HepG2 (cell line): Measurements from ENCODE around the gene GRIN3B. TPM values are rescaled to one million over a fixed set of nuclear protein-coding genes. Genes with fewer than 3 reads are reported as not detected.

Experiments
- AGO1 ChIP-seq: fragments of 200-400 bp; formaldehyde crosslinking; IDR thresholded peaks from 2 replicates; pipeline ENCODE4 v1.6.1; 2017; ENCODE audit warnings: mild to moderate bottlenecking, low read depth, low read length, moderate library complexity; ENCODE audit not compliant: poor library complexity, severe bottlenecking
- DBP ChIP-seq: sonication (generic); formaldehyde crosslinking; IDR thresholded peaks from 2 replicates; pipeline ENCODE4 v1.4.0; 2020; ENCODE audit warnings: missing genetic modification reagents; ENCODE audit errors: not compliant biosample characterization
- GABPB1 ChIP-seq: IDR thresholded peaks from 2 replicates; pipeline ENCODE4 v1.6.1; 2016; ENCODE audit warnings: mild to moderate bottlenecking, missing genetic modification reagents, moderate library complexity, missing compliant biosample characterization
- HINFP ChIP-seq: sonication (generic); formaldehyde crosslinking; IDR thresholded peaks from 2 replicates; pipeline ENCODE4 v1.4.0; 2020; ENCODE audit warnings: low read depth, mild to moderate bottlenecking, missing genetic modification reagents
- HNRNPL ChIP-seq: fragments of 200-400 bp; formaldehyde crosslinking; IDR thresholded peaks from 2 replicates; pipeline ENCODE4 v1.6.1; 2017; ENCODE audit warnings: mild to moderate bottlenecking, low read depth, low read length
- KDM5B ChIP-seq: sonication (generic); formaldehyde crosslinking; IDR thresholded peaks from 2 replicates; pipeline ENCODE4 v1.4.0; 2020; ENCODE audit warnings: missing genetic modification reagents, mild to moderate bottlenecking, borderline replicate concordance
- NR2C2 ChIP-seq: sonication (generic); formaldehyde crosslinking; IDR thresholded peaks from 2 replicates; pipeline ENCODE4 v1.4.0; 2020; ENCODE audit warnings: missing genetic modification reagents, mild to moderate bottlenecking, moderate library complexity, borderline replicate concordance
- NR2F2 ChIP-seq: IDR thresholded peaks from 2 replicates; pipeline ENCODE4 v1.6.1; 2012; ENCODE audit warnings: low read depth, inconsistent platforms, borderline replicate concordance
- POGK ChIP-seq: sonication (generic); formaldehyde crosslinking; conservative IDR thresholded peaks from 2 replicates; pipeline ENCODE4 v1.8.0; 2022; ENCODE audit warnings: mild to moderate bottlenecking, moderate library complexity, missing genetic modification reagents
- PRPF4 ChIP-seq: fragments of 200-400 bp; formaldehyde crosslinking; IDR thresholded peaks from 2 replicates; pipeline ENCODE4 v1.6.1; 2016; ENCODE audit warnings: low read length, low read depth; ENCODE audit not compliant: poor library complexity, severe bottlenecking
- SATB2 ChIP-seq: sonication (generic); formaldehyde crosslinking; IDR thresholded peaks from 2 replicates; pipeline ENCODE4 v1.5.0; 2020; ENCODE audit warnings: missing genetic modification reagents
- TBP ChIP-seq: sonication (generic); formaldehyde crosslinking; IDR thresholded peaks from 2 replicates; pipeline ENCODE4 v1.5.0; 2020; ENCODE audit warnings: missing genetic modification reagents
- TBX2 ChIP-seq: sonication (generic); formaldehyde crosslinking; IDR thresholded peaks from 2 replicates; pipeline ENCODE4 v1.5.0; 2020; ENCODE audit warnings: missing genetic modification reagents, mild to moderate bottlenecking, borderline replicate concordance
- TCF12 ChIP-seq, 2 experiments: fragments of 450-650 bp in 1 of 2; sonication (generic) in 1 of 2; formaldehyde crosslinking in 1 of 2; IDR thresholded peaks; 2 replicates each; pipeline versions ENCODE4 v1.6.1 to v1.8.0; 2017 to 2022; ENCODE audit warnings: antibody characterized with exemption in 1 of 2, mild to moderate bottlenecking in 1 of 2, missing genetic modification reagents in 1 of 2, moderate library complexity in 1 of 2
- USF2 ChIP-seq, 2 experiments: sonication (generic) in 1 of 2; formaldehyde crosslinking in 1 of 2; IDR thresholded peaks; 2 replicates each; pipeline versions ENCODE4 v1.5.1 to v1.6.1; 2011 to 2020; ENCODE audit warnings: borderline replicate concordance in 1 of 2, low read depth in 1 of 2, low read length in 1 of 2, mild to moderate bottlenecking in 1 of 2, missing genetic modification reagents in 1 of 2, moderate library complexity in 1 of 2
- ZFP37 ChIP-seq: sonication (generic); formaldehyde crosslinking; IDR thresholded peaks from 2 replicates; pipeline ENCODE4 v1.4.0; 2020; ENCODE audit warnings: missing genetic modification reagents, borderline replicate concordance
- ZNF274 ChIP-seq: sonication (generic); formaldehyde crosslinking; IDR thresholded peaks from 2 replicates; pipeline ENCODE4 v1.5.1; 2020; ENCODE audit warnings: mild to moderate bottlenecking, missing genetic modification reagents
- ZNF691 ChIP-seq: sonication (generic); formaldehyde crosslinking; IDR thresholded peaks from 2 replicates; pipeline ENCODE4 v1.4.0; 2020; ENCODE audit warnings: missing genetic modification reagents, low read depth, mild to moderate bottlenecking, borderline replicate concordance
- ZNF777 ChIP-seq: sonication (generic); formaldehyde crosslinking; IDR thresholded peaks from 2 replicates; pipeline ENCODE4 v1.4.0; 2020; ENCODE audit warnings: missing genetic modification reagents
- ZNF891 ChIP-seq: sonication (generic); formaldehyde crosslinking; IDR thresholded peaks from 2 replicates; pipeline ENCODE4 v1.5.0; 2020; ENCODE audit warnings: mild to moderate bottlenecking, missing genetic modification reagents
- polyA plus RNA-seq, 8 experiments: library from polyadenylated mRNA; depleted of rRNA in 3 of 8; stranded (reverse) in 7 of 8; unstranded in 1 of 8; fragments of >200 nt; fragmentation: Illumina TruSeq in 4 of 8; extraction: Trizol in 4 of 8; gene quantifications; 2 replicates each; pipeline versions ENCODE4 v1.2.1 to v1.2.3, GENCODE V29; 2011 to 2016; ENCODE audit warnings: low read depth in 4 of 8, missing spikeins in 1 of 8, mixed read lengths in 1 of 8; ENCODE audit not compliant: insufficient read depth in 1 of 8
- total RNA-seq, 5 experiments: library from RNA; depleted of rRNA; stranded (reverse); fragments of >200 nt; fragmentation: Illumina TruSeq; extraction: Trizol; gene quantifications; 2 replicates each; pipeline ENCODE4 v1.2.3, GENCODE V29; 2016; ENCODE audit warnings: low read depth in 1 of 5

The GRIN3B gene
- total and polyA plus RNA-seq, 2 of the 13 experiments (the other 11 are each of a cell fraction or from before 2014, with no cell fraction given), result 0.07 to 0.20 TPM

- TF ChIP-seq POGK (CRISPR knock-in tag) (peak; percentile 45; the same call in 1 of the 2 replicates), NR2C2 (CRISPR knock-in tag) (peak; percentile 55; the same call in 1 of the 2 replicates), USF2 (IDR thresholded peaks at IDR 0.05; ENCODE audit: low read depth, low read length) (no peak), USF2 (CRISPR knock-in tag; IDR thresholded peaks at IDR 0.05; ENCODE audit: borderline replicate concordance) (no peak), GABPB1 (CRISPR knock-in tag) (peak; percentile 56; the same call in 1 of the 2 replicates), NR2F2 (0 out of 2 replicates have a peak, but pooled peaks have one; percentile 27), HINFP (CRISPR knock-in tag) (peak; percentile 96), DBP (no peak), PRPF4 (no peak), ZFP37 (no peak), HNRNPL (0 out of 2 replicates have a peak, but pooled peaks have one; percentile 27), KDM5B (peak; percentile 40; the same call in 1 of the 2 replicates), ZNF777 (CRISPR knock-in tag) (peak; percentile 49; the same call in 1 of the 2 replicates), TBP (CRISPR knock-in tag) (no peak), AGO1 (peak; percentile 29), SATB2 (CRISPR knock-in tag) (peak; percentile 28; the same call in 1 of the 2 replicates), ZNF691 (CRISPR knock-in tag) (peak; percentile 23; the same call in 1 of the 2 replicates), TBX2 (CRISPR knock-in tag) (peak; percentile 52), ZNF274 (CRISPR knock-in tag) (no peak), TCF12 (IDR thresholded peaks at IDR 0.05) (no peak), TCF12 (CRISPR knock-in tag; IDR thresholded peaks at IDR 0.05) (peak; percentile 44; the same call in 1 of the 2 replicates), ZNF891 (CRISPR knock-in tag) (peak; percentile 48; the same call in 1 of the 2 replicates)
These were observed 17.6 kb upstream of the GRIN3B start (continued) for GRCh38 chr19:982567-983170.
